Measurements from ENCODE around the gene AHCYL2.
"Not testable (repeated sequence)": the region's sequence is repeated elsewhere in the genome, so short reads cannot be mapped to it uniquely, and the experiment has no call there.

The AHCYL2 gene

GRCh38 chr7:129386506-129386905, 161.7 kb downstream of the AHCYL2 start:
- DNase-seq: peak in 1 of 2 donors; percentile 13

GRCh38 chr7:129387537-129387936, 162.7 kb downstream of the AHCYL2 start:
- DNase-seq: no peak

- no peak for DNase-seq
Measured at GRCh38 chr7:129388333-129389098, 163.7 kb downstream of the AHCYL2 start.

GRCh38 chr7:129389829-129390228, 165.0 kb downstream of the AHCYL2 start:
- no peak for DNase-seq

GRCh38 chr7:129390314-129390713, 165.5 kb downstream of the AHCYL2 start:
- DNase-seq: no peak

GRCh38 chr7:129391546-129392171, 166.8 kb downstream of the AHCYL2 start:
- DNase-seq: no peak

- DNase-seq: no peak
Measured at GRCh38 chr7:129393255-129393654, 168.4 kb downstream of the AHCYL2 start.

GRCh38 chr7:129394101-129394500, 169.3 kb downstream of the AHCYL2 start:
- DNase-seq: no peak

- no peak for DNase-seq
Measured at GRCh38 chr7:129394982-129395914, 170.4 kb downstream of the AHCYL2 start.

- peak; percentile 51 to 57 for DNase-seq
Measured at GRCh38 chr7:129401228-129401966, 176.6 kb downstream of the AHCYL2 start.

- DNase-seq: peak in 1 of 2 donors; percentile 4
Measured at GRCh38 chr7:129401967-129402860, 177.4 kb downstream of the AHCYL2 start.

GRCh38 chr7:129405527-129405926, 180.7 kb downstream of the AHCYL2 start:
- DNase-seq: no peak

GRCh38 chr7:129410238-129410637, 185.4 kb downstream of the AHCYL2 start:
- not testable (repeated sequence) for DNase-seq

- DNase-seq: no peak
Measured at GRCh38 chr7:129412501-129412900, 187.7 kb downstream of the AHCYL2 start.

GRCh38 chr7:129417073-129417472, 192.2 kb downstream of the AHCYL2 start:
- no peak for DNase-seq

- no peak for DNase-seq
Measured at GRCh38 chr7:129421717-129422250, 197.0 kb downstream of the AHCYL2 start.

GRCh38 chr7:129422727-129423126, 197.9 kb downstream of the AHCYL2 start:
- no peak for DNase-seq

- no peak for DNase-seq
Measured at GRCh38 chr7:129423700-129424410, 199.0 kb downstream of the AHCYL2 start.

- DNase-seq: peak in 1 of 2 donors; percentile 24
Measured at GRCh38 chr7:129426482-129426881, 201.7 kb downstream of the AHCYL2 start.

- no peak for DNase-seq
Measured at GRCh38 chr7:129427526-129428045, 202.8 kb downstream of the AHCYL2 start.
